Stimulated activated CD4-positive, alpha-beta T cell treated with anti-CD3 and anti-CD28 coated beads, Interleukin-12 subunit alpha, Interleukin-12 subunit beta, amount 100 ng/mL, for 24 hours (primary cell): Measurements from ENCODE around the gene CACYBP.
A peak's percentile ranks its signal among the peaks of the same experiment; 100 is the strongest.

Experiments
- DNase-seq, 2 experiments: peaks; one replicate each; pipeline ENCODE4 v3.0.0-alpha.2; 2020; ENCODE audit warnings: low read depth in 2 of 2

The CACYBP gene, protein sequence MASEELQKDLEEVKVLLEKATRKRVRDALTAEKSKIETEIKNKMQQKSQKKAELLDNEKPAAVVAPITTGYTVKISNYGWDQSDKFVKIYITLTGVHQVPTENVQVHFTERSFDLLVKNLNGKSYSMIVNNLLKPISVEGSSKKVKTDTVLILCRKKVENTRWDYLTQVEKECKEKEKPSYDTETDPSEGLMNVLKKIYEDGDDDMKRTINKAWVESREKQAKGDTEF

GRCh38 chr1:174999936-175000696 lies at the start of gene CACYBP:
TSS of gene CACYBP (plus strand) at chr1:174999947. CDS start at chr1:175000181, 234 bp downstream.
- peak; percentile 17 to 92 for DNase-seq

- DNase-seq = no peak
Measured at GRCh38 chr1:174953285-174954072, 46.3 kb upstream of the CACYBP start.

DNA sequence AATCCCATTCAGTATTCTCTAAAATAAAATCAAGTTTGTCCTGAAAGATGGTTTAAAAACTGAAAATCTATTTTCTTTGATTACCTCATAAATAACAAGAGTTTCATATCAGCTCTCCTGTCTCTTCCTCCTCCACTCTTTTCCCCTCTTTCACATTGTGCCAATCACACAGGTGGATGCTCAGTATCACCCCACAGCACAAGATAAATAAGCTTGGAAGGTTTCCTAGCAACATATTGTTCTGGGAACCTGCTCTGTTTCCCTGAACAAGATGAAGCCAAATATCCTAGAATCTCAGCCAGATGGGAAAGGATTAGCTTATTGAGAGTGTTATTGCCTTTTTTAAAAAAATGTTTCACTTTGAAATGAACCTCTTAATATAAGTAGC lies 45.7 kb upstream of the CACYBP start:
- DNase-seq = no peak

DNA sequence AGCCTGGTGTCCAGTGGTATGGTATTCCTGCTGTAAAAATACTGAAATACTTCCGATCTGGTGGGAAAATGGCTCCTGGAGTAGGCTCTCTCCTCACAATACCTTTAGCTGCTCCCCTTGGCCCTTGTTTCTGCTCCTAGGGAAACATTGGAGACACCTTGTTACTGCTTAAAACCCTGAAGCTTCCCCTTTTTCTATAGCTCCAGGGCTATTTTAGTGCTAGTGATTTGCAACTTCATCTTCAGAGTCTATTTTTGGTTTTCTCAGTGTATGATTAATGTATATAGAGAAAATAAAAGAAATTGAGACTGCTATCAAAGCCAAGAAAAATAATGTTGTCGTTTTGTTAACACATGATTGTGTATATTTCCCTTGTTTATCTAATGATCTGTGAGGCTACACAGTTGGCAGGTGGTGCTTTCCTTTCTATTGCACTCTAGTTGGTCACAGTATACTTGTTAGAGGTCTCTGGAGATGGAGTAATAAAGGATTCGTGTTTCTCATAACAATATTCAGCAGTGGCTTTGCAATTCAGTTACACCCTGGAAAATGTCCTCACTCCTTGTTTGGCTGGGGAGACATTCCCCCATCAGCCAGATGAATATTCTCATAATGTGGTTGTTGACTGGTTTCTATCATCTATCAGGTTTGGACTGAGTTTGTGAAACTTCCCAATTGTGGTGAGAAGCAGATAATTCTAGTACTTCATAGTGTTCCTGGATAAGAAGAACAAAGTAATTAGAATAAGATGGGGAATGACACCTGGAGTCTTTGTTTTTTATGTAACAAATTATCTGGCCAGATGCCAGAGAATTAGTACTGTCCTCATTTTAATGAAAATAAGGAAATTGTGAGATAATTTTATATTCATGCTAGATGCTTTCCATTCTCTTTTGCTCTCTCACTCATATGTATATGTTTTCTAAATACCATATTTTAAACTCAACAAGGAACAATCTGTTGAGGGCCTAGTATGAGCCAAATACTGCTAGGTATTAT lies 44.8 kb upstream of the CACYBP start:
- no peak for DNase-seq

DNA sequence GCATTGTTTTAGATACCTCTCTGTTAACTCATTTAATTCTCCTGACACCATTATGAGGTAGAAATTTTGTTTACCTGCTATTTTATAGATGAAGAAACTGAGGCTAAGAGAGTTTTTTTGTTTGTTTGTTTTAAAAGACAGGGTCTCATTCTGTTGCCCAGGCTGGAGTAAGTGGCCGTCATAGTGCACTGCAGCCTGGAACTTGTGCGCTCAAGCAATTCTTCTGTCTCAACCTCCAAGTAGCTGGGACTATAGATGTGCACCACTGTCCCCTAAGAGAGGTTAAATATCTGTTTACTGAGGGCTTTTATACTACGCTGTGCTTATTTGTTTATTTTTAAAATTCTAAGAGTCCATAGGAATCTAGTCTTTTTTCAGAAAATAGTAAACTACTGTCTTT lies 43.7 kb upstream of the CACYBP start:
- no peak for DNase-seq

GRCh38 chr1:174956976-174957375 lies 42.8 kb upstream of the CACYBP start:
- no peak for DNase-seq

DNA sequence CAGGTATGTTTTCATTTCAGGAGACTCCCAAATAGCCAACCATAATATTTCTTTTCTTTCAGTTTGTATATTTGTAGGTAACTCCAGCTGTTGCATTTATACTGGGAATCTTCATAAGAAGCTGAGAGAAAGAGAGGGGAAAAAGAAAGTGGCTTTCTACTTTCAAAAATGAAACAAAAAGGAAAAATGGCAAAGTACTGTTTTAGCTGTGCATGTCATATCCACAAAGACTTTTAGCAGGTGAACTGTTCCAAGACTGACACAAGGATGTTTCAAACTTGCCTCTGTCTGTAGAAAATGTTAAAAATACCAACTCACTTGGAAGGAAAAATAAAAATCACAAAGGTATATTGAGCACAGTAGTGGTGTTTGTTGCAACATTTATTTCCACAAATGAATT lies 41.9 kb upstream of the CACYBP start:
- DNase-seq = no peak

DNA sequence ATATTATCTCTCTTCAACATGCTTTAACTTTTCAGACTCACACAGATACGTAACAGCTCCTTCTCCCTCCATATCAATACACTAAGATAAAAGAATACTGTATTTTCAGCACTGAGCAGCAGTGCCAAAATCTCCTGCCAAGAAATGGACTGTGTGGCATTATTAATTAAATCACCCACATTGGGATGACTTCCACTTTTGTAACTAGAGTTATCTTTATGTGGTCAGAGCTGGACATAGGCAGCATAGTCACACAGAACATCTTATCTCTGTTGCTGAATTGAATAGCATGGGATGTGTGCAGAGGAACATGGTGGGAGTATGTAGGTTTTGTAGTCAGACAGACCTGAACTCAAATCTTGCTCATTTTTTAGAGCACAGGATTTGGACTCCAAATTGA lies 41.4 kb upstream of the CACYBP start:
- DNase-seq = no peak

- no peak for DNase-seq
Measured at GRCh38 chr1:174960362-174960761, 39.4 kb upstream of the CACYBP start.

DNA sequence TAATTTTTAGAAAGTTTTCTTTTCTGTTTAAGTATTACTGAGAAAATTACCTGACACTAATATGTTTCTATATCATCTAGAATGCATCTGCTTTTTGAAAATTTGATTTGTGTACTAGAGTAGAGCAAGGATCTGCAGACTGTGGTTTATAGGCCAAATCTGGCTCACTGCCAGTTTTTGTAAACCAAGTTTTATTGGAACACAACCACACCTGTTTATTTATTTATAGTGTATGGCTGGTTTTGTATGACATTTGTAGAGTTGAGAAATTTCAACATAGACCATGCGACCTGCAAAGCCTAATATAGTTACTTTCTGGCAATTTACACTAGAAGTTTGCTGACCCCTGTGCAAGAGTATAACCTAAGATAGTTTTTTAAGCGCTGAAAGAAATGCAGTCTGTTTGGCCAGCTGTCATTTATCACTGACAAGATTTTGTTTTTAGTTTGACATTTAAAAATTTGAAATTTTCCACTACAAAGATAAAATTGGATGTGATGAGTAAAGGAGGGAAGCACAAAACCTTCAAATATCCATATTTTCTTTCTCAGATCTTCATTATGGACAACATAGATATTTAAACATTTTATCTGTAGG lies 36.1 kb upstream of the CACYBP start:
- no peak for DNase-seq

GRCh38 chr1:174964261-174964971 lies 35.3 kb upstream of the CACYBP start:
- no peak for DNase-seq

DNA sequence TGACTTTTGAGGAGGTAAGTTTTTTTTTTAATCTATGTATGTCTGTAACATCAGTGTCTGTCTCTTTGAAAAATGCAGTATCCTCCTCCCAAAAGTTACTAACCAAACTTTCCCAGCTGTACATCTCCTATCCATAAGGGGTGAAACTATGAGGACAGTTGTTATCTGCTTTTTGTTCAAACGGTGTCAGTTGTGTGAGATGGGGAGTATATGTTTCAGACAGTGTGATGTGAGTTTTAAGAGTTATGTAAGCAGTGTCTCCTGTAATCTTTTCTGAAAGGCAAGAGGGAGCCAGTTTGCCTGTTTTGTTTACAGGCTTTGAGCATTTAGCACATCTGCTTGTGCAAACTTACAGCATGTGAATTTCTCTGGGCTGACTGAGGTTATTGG lies 34.8 kb upstream of the CACYBP start:
- DNase-seq = no peak

DNA sequence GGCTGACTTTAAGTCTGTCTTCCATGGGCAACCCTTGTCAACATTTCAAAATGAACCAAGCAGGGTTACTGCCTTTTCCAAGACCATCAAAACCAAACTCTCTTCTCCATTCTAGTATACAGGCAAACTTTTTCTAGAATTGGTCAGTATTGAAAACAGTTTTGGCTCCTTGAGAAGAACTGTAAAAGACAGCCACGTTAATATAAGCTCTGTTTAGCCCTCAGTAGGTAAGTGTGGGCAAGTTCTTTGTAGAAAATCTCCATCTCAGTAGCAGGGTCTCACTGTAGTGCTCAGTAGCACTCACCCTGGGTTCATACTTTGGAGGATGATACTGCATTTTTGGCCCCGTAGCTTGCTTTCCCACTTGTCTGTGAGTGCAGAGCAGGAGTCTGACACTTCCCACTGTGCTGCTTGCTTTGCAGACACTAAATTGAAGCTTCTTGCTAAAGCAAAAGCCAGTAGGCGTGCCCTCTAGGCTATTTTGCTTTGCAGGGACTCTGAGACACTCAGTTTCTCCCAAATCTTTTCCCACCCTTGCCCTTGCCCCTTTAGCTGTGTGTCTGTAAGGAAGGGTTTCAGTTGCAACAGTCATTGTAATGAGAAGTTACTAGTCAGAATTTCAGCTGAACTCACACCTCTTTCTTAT lies 34.3 kb upstream of the CACYBP start:
- no peak for DNase-seq

- no peak for DNase-seq
Measured at GRCh38 chr1:174966008-174966572, 33.7 kb upstream of the CACYBP start.

DNA sequence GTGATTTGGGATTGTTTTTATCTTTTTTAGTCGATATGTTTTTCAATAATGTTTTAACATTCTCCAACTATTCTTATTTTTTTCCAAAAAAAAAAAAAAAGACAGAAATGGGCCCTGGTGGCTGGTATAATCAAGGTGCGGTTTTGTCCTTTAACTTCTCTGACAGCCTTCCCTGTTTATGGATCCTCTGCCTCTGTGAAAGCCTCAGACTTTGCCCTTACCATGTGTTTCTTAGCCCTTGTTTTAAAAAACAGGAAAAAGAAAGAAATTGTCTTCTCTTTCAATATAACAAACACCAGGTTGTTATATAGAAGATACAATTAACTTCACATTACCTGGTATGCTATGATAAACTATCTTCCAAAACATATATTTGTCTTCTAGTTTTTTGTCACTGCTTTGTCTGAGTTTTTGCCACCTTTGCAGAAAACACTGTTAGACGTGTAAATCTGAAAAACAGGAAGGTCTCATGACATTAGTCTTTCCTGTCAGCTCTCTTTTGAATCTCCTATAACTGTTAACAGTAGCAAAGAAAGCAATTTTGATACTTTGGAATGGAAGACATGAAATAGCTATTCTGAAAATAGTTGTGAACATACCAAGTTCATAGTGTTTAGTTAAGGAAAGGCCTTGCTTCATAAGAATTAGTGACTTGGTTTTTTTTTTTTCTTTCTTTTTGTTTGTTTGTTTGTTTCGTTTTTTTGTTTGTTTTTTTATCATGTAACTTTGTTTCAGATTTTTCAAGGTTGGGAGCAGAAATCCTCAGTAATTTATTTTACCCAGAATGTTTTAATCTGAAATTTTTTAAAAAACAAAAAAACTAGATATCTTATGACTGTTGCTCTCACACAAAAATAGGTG lies 31.7 kb upstream of the CACYBP start:
- no peak for DNase-seq

DNA sequence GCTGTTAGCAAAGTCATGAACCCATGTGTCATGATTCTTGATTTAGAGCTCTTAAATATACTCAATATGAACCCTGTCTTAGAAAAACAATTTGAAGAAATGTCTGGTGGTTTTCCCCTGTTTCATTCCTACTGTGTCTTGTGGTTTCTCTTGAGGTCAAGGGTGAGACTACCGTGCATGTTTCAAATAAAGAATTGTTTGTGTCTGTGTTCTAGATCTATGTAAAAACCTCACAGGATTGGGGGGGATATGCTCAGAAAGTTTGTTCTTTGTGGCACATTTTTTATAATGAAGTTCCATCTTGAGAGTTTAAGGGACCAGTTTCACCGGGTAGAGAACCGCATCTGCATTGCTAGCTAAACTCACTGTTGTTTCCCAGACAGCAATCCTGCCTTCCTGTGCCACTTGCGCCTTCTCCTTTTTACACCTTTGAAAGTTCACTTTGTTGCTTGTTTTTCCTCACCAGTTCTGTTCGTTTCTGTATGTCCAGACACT lies 30.9 kb upstream of the CACYBP start:
- DNase-seq = no peak

DNA sequence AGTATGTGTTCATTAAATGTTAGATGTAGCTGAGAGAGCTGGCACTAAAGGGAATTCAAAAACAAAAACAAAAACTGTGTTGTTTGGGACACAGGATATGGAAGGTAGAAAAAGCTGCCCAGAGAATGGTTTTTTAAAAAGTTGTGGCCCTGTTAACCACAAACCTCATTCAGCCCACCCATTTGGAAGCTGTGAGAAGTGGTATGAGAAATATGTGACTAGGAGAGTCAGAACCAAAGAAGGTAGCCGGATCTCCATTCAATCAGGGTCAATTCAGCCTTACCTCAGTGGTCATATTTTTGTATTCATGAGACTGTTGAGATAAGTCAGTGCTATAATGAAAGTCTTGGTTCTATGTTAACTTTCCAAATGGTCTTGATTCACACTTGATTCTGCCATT lies 29.8 kb upstream of the CACYBP start:
- no peak for DNase-seq

GRCh38 chr1:174971466-174971865 lies 28.3 kb upstream of the CACYBP start:
- DNase-seq = no peak
